Measurements from ENCODE around the gene TUBA8.
"Not testable (repeated sequence)": the region's sequence is repeated elsewhere in the genome, so short reads cannot be mapped to it uniquely, and the experiment has no call there.

Gene TUBA8

GRCh38 chr22:18173441-18173840, 62.8 kb downstream of the TUBA8 start:
- H3K36me3 ChIP-seq (ENCODE audit: control insufficient read depth, insufficient read depth, low read length); H3K9me3 ChIP-seq (ENCODE audit: control insufficient read depth, low read length); H3K27ac ChIP-seq (ENCODE audit: low read depth, low read length, severe bottlenecking); H3K4me3 ChIP-seq (ENCODE audit: extremely low read depth, insufficient read depth, low read length, poor library complexity, severe bottlenecking); H3K4me1 ChIP-seq (ENCODE audit: control insufficient read depth, insufficient read depth, low read length, poor library complexity, severe bottlenecking): not testable (repeated sequence)
- no CpG with 5 or more reads among the region's 2 CpGs for WGBS, 2 experiments (ENCODE audit: insufficient coverage in 2 of 2)

Measured in mesodermal cell (in vitro differentiated cells).